DND-41 (cell line): ENCODE measurements around the gene PHF8.

Experiments used
- ATAC-seq: fragments of 200-7000 bp; cut with Tn5 transposase; 3 replicates; pipeline ENCODE4 v1.9.1; 2021; ENCODE audit warnings: low read depth; ENCODE audit not compliant: insufficient read depth
- DNase-seq: peaks from one replicate; pipeline ENCODE4 v3.0.0-alpha.2; 2020
- H2AFZ ChIP-seq: 2 replicates; pipeline ENCODE4 v1.6.0; 2012; ENCODE audit warnings: low read depth, low read length
- H3K27ac ChIP-seq: 2 replicates; pipeline ENCODE4 v1.5.1; 2012; ENCODE audit warnings: low read length, inconsistent platforms
- H3K27me3 ChIP-seq: fragments of 200-600 bp; sonication (generic); 2 replicates; pipeline ENCODE4 v1.6.0; 2012; ENCODE audit warnings: low read length, mild to moderate bottlenecking, inconsistent platforms; ENCODE audit not compliant: insufficient read depth, poor library complexity
- H3K36me3 ChIP-seq: 2 replicates; pipeline ENCODE4 v1.5.1; 2012; ENCODE audit warnings: low read length, inconsistent platforms; ENCODE audit not compliant: insufficient read depth
- H3K4me1 ChIP-seq: 2 replicates; pipeline ENCODE4 v1.5.1; 2012; ENCODE audit warnings: mild to moderate bottlenecking, low read length; ENCODE audit not compliant: insufficient read depth
- H3K4me2 ChIP-seq: 2 replicates; pipeline ENCODE4 v1.6.0; 2012; ENCODE audit warnings: mild to moderate bottlenecking, moderate library complexity, low read length, inconsistent platforms; ENCODE audit not compliant: insufficient read depth
- H3K4me3 ChIP-seq, 2 experiments: fragments of 200-600 bp in 1 of 2; shearing (Covaris generic) in 1 of 2; 2 replicates each; pipeline ENCODE4 v1.5.1; 2012 to 2016; ENCODE audit warnings: inconsistent platforms in 2 of 2, low read length in 2 of 2, mild to moderate bottlenecking in 2 of 2, low read depth in 1 of 2, moderate library complexity in 1 of 2
- H3K79me2 ChIP-seq: 2 replicates; pipeline ENCODE4 v1.6.0; 2012; ENCODE audit warnings: low read length, inconsistent platforms; ENCODE audit not compliant: insufficient read depth
- H3K9ac ChIP-seq: 2 replicates; pipeline ENCODE4 v1.6.0; 2012; ENCODE audit warnings: low read depth, mild to moderate bottlenecking, inconsistent platforms, low read length, moderate library complexity
- H3K9me3 ChIP-seq: 2 replicates; pipeline ENCODE4 v1.5.1; 2012; ENCODE audit warnings: low read length, moderate library complexity, mild to moderate bottlenecking, inconsistent platforms; ENCODE audit not compliant: insufficient read depth, severe bottlenecking
- H4K20me1 ChIP-seq: 2 replicates; pipeline ENCODE4 v1.6.0; 2012; ENCODE audit warnings: low read length; ENCODE audit not compliant: insufficient read depth
- EZH2 ChIP-seq: IDR thresholded peaks from 3 replicates; pipeline ENCODE4 v1.6.1; 2012; ENCODE audit warnings: borderline replicate concordance, low read depth, mild to moderate bottlenecking, moderate library complexity, low read length, inconsistent platforms; ENCODE audit not compliant: severe bottlenecking
- TF ChIP-seq, protein P1 (sequence below): IDR thresholded peaks from 2 replicates; pipeline ENCODE4 v1.5.1; 2012; ENCODE audit warnings: borderline replicate concordance, low read length, moderate library complexity, mild to moderate bottlenecking; ENCODE audit not compliant: poor library complexity, severe bottlenecking; ENCODE audit errors: extremely low read depth

Gene PHF8

DNA sequence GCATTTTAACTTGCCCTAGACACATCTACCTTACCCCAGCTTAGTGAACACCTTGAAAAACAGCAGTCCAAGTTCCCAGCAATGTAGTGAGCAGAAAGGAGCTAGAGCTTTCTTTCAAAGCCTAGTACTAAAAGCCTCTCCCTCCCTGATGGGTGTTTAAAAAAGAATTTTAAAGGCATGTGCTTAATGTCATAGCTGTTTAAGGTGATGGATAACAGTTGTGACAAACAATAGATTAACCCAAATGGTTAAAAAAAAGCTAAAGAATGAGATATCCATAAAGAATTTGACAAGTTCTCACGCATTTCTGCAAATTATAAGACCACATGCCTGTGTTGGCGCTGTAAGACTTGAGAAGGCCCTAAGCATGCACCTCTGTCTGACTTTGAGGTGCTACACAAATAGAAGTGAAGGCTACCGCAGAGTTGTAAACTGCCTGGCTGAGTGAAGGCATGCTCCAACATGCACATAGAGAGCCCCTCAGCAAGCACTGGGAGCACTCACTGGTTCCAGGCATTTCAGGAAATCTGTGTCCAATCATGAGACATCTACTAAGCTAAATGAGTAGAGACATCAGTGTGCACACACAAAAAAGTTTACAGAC, 94.0 kb downstream of the PHF8 start:
- H3K27me3 ChIP-seq, result no peaks in the 10 kb centered on the region
- no peak overlapping the region for H2AFZ ChIP-seq
- DNase-seq (no peak), ATAC-seq (no peak)
- H4K20me1 ChIP-seq, result no peaks in the 10 kb centered on the region
- H3K9me3 ChIP-seq, result no peaks in the 10 kb centered on the region
- H3K9ac ChIP-seq, result no peak overlapping the region
- no peak overlapping the region for H3K4me3 ChIP-seq
- peaks cover 18% of the 10 kb centered on the region for H3K36me3 ChIP-seq
- H3K4me1 ChIP-seq, result no peaks in the 10 kb centered on the region
- TF ChIP-seq EZH2, result no peak
- TF ChIP-seq, protein P1, sequence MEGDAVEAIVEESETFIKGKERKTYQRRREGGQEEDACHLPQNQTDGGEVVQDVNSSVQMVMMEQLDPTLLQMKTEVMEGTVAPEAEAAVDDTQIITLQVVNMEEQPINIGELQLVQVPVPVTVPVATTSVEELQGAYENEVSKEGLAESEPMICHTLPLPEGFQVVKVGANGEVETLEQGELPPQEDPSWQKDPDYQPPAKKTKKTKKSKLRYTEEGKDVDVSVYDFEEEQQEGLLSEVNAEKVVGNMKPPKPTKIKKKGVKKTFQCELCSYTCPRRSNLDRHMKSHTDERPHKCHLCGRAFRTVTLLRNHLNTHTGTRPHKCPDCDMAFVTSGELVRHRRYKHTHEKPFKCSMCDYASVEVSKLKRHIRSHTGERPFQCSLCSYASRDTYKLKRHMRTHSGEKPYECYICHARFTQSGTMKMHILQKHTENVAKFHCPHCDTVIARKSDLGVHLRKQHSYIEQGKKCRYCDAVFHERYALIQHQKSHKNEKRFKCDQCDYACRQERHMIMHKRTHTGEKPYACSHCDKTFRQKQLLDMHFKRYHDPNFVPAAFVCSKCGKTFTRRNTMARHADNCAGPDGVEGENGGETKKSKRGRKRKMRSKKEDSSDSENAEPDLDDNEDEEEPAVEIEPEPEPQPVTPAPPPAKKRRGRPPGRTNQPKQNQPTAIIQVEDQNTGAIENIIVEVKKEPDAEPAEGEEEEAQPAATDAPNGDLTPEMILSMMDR, result no peak
- H3K27ac ChIP-seq, result no peak overlapping the region
- H3K79me2 ChIP-seq, result no peaks in the 10 kb centered on the region
- H3K4me2 ChIP-seq, result no peak overlapping the region

DNA sequence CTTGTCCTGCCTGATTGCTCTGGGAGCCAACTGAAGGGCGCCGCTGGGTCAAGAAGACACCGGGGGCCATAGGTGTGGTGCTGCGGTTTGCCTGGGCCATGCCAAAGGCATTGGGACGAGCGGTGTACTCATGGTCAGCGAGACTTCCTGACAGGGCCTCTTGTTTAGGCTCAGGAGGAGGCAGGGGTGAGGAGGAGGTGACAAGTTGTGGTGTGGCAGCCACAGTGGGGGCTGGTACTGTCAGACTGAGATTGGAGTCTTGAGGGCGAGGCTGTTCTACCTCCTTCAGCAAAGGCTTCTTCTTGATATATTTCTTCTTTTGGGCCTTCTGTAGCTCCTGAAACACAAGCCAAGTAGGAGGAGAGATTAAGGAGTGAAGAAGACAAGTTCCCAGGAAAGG, 104.1 kb downstream of the PHF8 start:
- DNase-seq (no peak), ATAC-seq (no peak)
- Histone ChIP-seq H4K20me1 (no peaks in the 10 kb centered on the region), H3K79me2 (no peaks in the 10 kb centered on the region), H3K27me3 (no peaks in the 10 kb centered on the region), H3K4me2 (no peak overlapping the region), H3K27ac (no peak overlapping the region), H3K4me1 (no peaks in the 10 kb centered on the region), H3K4me3 (no peak overlapping the region), H2AFZ (no peak overlapping the region), H3K9ac (no peak overlapping the region), H3K9me3 (no peaks in the 10 kb centered on the region), H3K36me3 (peaks cover 64% of the 10 kb centered on the region)
- TF ChIP-seq, protein P1, result no peak
- no peak for TF ChIP-seq EZH2

DNA sequence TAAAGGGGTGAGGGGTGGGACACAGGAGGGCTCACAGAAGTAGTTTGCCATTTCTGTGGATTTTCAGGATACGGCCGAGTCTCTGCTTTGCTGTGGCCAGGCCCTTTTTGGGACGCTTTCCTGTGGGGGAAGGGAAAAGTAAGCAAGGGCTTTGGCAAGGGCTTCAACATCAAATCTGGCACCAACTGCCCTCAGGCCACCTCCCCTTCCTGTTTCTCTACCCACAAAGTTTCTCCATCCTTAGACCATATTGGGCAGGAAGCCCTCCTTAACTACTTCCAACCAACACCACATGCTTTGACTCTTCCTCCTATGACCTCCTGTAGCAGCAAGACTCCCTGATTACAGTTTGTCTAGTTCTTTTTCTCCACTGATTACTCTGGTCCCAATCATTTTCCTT, 105.1 kb downstream of the PHF8 start:
- H3K27me3 ChIP-seq, result no peaks in the 10 kb centered on the region
- H3K4me1 ChIP-seq, result no peaks in the 10 kb centered on the region
- H3K79me2 ChIP-seq, result no peaks in the 10 kb centered on the region
- no peak overlapping the region for H3K4me2 ChIP-seq
- H4K20me1 ChIP-seq, result no peaks in the 10 kb centered on the region
- no peak overlapping the region for H3K4me3 ChIP-seq
- H3K36me3 ChIP-seq, result peaks cover 62% of the 10 kb centered on the region
- no peak overlapping the region for H2AFZ ChIP-seq
- ATAC-seq, result no peak
- H3K9ac ChIP-seq, result no peak overlapping the region
- TF ChIP-seq EZH2, result no peak
- TF ChIP-seq, protein P1, result no peak
- DNase-seq, result no peak
- H3K27ac ChIP-seq, result no peak overlapping the region
- no peaks in the 10 kb centered on the region for H3K9me3 ChIP-seq
